ENCODE results near the gene TINCR. TPM values are rescaled to one million over a fixed set of nuclear protein-coding genes. Genes with fewer than 3 reads are reported as not detected.

The TINCR gene
- total RNA-seq, 1 donor from 2014 or later, result 3.9 TPM

- H3K4me1 ChIP-seq, result no peaks in the 10 kb centered on the region
- no peak overlapping the region for H3K4me3 ChIP-seq
- H3K27ac ChIP-seq, result no peak overlapping the region
- ATAC-seq (no peak), DNase-seq (no peak)
- intact Hi-C loops (cut with DNase I), result no loop called here
- no peak for TF ChIP-seq CTCF (IDR thresholded peaks at IDR 0.05)
- no peaks in the 10 kb centered on the region for H3K36me3 ChIP-seq
- H3K9me3 ChIP-seq, result no peaks in the 10 kb centered on the region
- peaks cover 6% of the 10 kb centered on the region for H3K27me3 ChIP-seq (ENCODE audit: low read depth)
Observed at GRCh38 chr19:5554828-5555227, 12.9 kb downstream of the TINCR start.

DNA sequence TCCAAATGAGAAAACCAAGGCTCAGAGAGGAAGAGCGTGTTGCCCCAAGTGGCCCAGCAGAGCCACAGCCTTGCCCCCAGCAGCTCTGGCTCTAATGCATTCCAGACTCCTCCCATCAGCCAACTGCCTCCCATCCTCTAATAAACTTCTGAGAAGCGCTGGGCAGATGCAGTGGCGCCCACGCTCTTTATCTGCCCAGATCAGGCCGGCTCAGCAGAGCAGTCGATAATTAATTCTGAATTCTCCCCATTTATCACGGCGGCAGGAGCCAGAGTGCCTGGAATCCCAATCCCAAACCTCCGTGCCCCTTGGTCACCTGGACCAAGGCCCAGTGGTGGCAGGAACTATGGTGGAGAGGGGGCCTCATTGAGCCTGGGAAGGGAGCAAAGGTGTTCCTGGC, 13.9 kb downstream of the TINCR start:
- Histone ChIP-seq H3K9me3 (no peaks in the 10 kb centered on the region), H3K4me1 (no peaks in the 10 kb centered on the region), H3K36me3 (no peaks in the 10 kb centered on the region), H3K27me3 (ENCODE audit: low read depth) (peaks cover 6% of the 10 kb centered on the region), H3K27ac (no peak overlapping the region), H3K4me3 (no peak overlapping the region)
- intact Hi-C loops (cut with DNase I), result no loop called here
- ATAC-seq (no peak), DNase-seq (no peak)
- no peak for TF ChIP-seq CTCF (IDR thresholded peaks at IDR 0.05)

- DNase-seq (no peak), ATAC-seq (peak; percentile 62 to 64)
Observed at GRCh38 chr19:5547881-5548280, 19.9 kb downstream of the TINCR start.

GRCh38 chr19:5545984-5546383, 21.8 kb downstream of the TINCR start:
- ATAC-seq, result no peak
- intact Hi-C loops (cut with DNase I), result no loop called here
- H3K27me3 ChIP-seq (ENCODE audit: low read depth), result no peaks in the 10 kb centered on the region
- no peak for TF ChIP-seq CTCF (IDR thresholded peaks at IDR 0.05)
- no peak overlapping the region for H3K4me3 ChIP-seq
- no peak overlapping the region for H3K27ac ChIP-seq
- no peaks in the 10 kb centered on the region for H3K9me3 ChIP-seq
- DNase-seq, result no peak
- H3K4me1 ChIP-seq, result no peaks in the 10 kb centered on the region
- H3K36me3 ChIP-seq, result no peaks in the 10 kb centered on the region

More at GRCh38 chr19:5547881-5548280, 19.9 kb downstream of the TINCR start:
- H3K9me3 ChIP-seq, result no peaks in the 10 kb centered on the region
- H3K36me3 ChIP-seq, result no peaks in the 10 kb centered on the region
- peak; percentile 46 for TF ChIP-seq CTCF (IDR thresholded peaks at IDR 0.05)
- H3K4me3 ChIP-seq, result no peak overlapping the region
- no peaks in the 10 kb centered on the region for H3K27me3 ChIP-seq (ENCODE audit: low read depth)
- intact Hi-C loops (cut with DNase I), result no loop called here
- H3K4me1 ChIP-seq, result no peaks in the 10 kb centered on the region
- H3K27ac ChIP-seq, result no peak overlapping the region

- no peaks in the 10 kb centered on the region for H3K36me3 ChIP-seq
- DNase-seq (no peak), ATAC-seq (no peak)
- H3K27me3 ChIP-seq (ENCODE audit: low read depth), result no peaks in the 10 kb centered on the region
- no peak overlapping the region for H3K4me3 ChIP-seq
- H3K4me1 ChIP-seq, result no peaks in the 10 kb centered on the region
- TF ChIP-seq CTCF (IDR thresholded peaks at IDR 0.05), result no peak
- intact Hi-C loops (cut with DNase I), result no loop called here
- H3K27ac ChIP-seq, result no peak overlapping the region
- no peaks in the 10 kb centered on the region for H3K9me3 ChIP-seq
Observed at GRCh38 chr19:5545051-5545450, 22.7 kb downstream of the TINCR start.

DNA sequence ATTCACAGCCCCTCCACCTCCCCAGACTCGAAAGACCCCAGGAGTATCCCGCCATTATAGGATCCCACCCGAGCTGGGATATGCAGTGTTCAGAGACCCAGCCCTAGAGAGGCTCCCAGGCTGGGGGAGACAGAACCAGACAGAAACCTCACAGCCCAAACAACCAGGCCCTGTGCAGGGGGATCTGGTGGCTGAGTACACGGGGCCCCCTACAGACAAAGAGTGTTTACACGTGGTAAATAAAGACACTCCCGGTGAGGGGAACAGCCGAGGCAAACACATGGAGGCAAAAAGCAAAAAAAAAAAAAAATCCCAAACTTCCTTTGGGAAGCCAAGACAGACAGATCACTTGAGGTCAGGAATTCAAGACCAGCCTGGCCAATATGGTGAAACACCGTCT, 25.1 kb downstream of the TINCR start:
- Histone ChIP-seq H3K27me3 (ENCODE audit: low read depth) (peaks cover 13% of the 10 kb centered on the region), H3K4me3 (no peak overlapping the region), H3K36me3 (no peaks in the 10 kb centered on the region), H3K4me1 (no peaks in the 10 kb centered on the region), H3K9me3 (no peaks in the 10 kb centered on the region), H3K27ac (no peak overlapping the region)
- no peak for DNase-seq
- TF ChIP-seq CTCF (IDR thresholded peaks at IDR 0.05), result no peak
- intact Hi-C loops (cut with DNase I), result no loop called here
- ATAC-seq, result no peak
